GM19438 (cell line): ENCODE results near the gene LAMA5.

ENCODE experiments used
- ATAC-seq: cut with Tn5 transposase; IDR thresholded peaks from one replicate; pipeline ENCODE4 v1.9.1; 2021; ENCODE audit warnings: low read depth; ENCODE audit not compliant: unreplicated experiment

Gene LAMA5

DNA sequence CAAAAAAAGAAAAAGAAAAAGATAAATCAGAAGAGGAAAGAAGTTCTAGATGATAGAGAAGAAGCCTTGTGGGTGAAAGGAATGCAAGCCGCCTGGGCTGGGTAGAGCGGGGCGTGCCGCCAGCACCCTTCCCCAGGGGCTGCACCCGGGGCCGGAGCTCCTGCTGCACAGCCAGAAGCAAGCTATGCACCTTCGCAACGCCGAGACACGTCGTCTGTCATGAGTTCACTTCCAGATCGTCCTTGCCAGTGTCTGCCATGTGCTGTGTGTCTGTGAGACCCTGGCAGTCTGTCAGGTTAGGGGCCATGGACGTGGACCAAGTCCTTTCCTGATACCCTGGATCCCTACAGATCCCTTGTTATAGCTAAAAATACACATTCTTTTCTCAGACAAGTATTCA, 89.9 kb downstream of the LAMA5 start:
- ATAC-seq: no peak

DNA sequence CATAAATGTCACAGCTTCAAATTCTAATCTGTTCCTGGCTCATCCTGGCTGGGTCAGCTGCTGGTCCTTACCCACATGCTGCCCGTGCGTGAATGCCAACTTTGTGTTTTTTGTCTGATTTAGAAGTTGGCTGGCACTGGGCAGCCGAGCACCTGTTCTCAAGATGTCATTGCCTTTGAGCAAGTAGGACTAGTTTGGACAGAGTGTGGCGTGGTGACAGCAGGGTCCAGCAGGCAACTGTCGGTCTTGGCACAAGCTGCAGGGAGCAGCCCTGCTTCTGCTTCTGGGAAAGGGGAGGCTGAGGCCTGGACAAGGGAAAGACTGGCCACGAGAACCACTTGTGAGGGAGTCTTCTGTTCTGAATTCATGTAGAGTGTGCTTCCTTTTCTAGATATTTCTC, 90.7 kb downstream of the LAMA5 start:
- ATAC-seq: no peak

DNA sequence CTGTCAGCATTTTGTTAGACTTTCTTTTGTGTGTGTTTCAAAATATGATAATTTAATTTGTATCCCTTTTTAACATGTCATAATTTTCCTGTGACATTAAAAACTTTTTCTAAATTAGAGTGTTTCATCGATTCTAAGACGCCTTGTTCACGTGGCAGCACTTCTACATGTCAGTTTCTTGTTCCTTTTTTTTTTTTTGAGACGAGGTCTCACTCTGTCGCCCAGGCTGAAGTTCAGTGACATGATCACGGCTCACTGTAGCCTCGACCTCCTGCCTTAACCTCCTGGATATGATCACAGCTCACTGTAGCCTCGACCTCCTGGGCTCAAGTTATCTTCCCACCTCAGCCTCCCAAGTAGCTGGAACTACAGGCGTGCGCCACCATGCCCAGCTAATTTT, 91.9 kb downstream of the LAMA5 start:
- no peak for ATAC-seq

DNA sequence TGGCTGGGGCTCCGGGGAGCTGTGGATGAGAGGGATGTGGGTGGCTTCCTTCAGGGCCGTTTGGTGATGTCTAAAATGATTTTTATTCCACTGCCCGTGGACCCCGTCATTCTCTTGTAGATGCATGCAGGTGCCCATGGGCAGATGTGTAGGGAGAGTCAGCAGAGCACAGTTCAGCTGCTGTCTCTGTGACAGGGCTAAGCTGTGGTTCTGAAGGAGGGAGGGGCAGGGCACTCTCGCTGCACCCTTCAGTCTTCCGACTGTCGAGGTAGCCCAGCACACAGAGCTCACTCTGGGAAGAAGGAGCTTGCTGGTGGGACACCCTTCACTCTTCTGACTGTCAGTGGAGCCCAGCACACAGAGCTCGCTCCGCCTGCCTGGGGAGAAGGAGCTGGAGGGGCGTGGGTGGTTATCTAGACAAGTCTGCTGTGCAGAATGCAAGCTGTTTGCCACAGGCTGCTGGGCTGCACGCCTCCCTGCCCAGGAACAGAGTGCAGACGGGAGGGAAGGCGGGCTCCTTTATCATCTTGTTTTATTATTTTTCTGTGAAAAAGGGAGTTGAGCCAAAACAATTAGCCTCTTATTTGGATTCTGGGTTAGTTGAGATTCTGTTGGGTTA, 92.7 kb downstream of the LAMA5 start:
- ATAC-seq: no peak

DNA sequence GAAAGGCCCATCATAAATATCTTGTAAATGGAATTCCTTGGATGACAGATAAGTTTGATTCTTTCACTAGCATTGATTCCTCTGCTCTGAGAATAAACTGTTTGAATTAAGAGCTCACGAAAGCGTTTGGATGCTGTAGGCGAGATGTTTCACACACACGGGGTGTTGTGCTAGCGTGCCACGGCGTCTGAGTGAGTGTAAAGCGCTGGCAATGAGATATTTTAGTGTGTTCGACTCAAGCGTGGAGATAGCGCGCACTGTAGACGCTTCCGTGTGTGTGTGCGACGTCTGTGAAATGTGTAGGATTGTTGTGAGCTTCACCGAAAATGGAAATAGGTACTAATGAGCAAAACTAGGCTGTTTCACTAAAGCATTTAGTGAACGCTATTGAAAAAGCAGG, 93.7 kb downstream of the LAMA5 start:
- ATAC-seq: no peak

DNA sequence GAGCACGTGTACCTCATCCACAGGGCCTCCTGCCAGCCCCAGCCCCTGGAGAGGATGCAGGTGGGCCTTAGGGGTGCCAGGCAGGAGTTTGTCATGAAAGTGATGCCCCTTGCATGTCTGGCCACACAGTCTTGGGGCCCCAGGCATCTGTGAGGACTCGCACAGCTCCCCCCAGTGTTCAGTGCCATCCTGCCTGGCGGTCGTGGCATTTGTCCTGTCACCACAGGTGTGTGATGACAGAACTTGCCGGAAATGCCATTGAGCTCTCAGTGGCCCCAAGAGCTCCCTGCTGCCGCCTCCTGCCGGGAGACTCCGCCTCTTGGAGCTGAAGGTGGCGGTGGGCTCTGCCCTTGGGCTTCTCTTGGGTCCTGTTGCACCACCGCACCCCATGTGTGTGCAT, 94.9 kb downstream of the LAMA5 start:
- no peak for ATAC-seq

DNA sequence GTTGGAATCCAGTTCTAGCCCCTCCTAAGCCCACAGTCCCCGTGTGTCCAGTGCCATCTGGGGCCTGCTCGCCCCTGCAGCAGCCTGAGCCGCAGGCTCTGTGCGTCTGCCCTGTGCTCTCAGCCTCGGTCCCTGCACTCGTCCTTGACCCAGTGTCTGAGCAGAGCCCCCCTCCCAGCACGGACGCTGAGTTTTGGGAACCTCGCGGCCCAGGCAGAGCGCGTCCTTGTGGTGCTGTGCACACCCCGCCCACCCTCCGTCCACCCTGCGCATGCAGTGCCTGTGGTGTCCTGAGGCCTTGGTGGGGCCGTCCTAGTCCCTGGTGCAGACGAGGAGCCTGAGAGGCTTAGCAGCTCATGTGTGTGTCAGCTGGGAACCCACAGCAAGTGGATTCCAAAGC, 97.2 kb downstream of the LAMA5 start:
- no peak for ATAC-seq

DNA sequence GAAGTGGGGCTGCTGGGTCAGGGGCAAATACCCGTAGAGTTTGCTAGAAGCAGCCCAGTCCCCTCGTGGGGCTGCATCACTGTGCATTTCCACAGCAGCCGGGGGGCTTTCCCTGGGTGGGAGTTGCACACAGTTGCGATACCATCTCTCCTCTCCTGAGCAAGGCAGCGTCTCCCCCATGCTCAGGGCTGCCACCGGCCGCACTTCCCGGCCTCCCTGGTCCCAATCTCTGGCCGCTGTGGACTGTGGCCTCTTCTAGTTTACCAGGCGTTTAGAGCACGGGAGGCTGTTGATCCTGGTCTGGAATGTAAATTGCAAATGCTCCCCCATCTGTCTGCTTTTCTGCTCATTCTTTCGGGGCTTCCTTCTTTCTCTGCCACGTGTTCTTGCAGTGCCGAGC, 97.7 kb downstream of the LAMA5 start:
- ATAC-seq: no peak

DNA sequence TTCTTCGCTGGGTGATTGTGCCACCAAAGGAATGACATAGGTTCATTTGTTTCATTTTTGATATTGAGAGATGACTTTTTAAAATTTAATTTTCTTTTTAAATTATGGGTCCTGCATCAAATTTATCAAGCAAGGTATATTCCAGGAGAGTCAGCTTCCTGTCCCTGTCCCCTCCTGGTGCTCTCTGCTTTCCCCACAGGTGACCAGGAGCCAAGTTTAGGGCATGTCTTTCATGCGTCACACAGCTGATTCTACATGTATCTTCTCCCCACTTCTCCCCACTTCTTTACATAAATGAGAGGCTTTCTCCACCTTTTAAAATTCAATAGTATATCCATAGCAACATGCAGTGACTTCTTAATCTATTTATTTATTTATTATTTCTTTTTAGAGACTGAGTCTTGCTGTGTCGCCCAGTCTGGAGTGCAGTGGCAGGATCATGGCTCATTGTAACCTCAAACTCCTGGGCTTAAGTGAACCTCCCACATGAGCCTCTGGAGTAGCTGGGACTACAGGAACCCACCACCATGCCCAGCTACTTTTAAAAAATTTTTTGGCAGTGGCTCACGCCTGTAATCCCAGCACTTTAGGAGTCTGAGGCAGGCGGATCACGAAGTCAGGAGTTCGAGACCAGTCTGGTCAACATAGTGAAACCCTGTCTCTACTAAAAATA, 98.7 kb downstream of the LAMA5 start:
- no peak for ATAC-seq

DNA sequence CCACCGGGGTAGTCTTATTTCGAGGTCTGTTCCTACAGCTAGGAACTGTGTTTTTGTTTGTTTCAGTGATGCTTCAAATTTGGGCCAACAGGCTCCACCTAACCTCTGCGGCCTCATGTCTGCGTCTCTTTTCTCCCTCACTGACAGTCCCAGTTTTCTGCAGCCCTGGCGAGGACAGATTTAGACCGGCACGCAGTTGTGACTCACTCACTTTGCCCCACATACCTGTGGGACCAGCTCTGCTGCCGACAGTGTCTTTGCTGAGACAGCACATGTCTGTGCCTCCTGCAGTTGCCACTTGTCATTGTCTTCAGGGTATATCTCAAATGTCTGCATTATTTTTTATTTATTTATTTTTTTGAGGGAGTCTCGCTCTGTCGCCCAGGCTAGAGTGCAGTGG, 99.6 kb downstream of the LAMA5 start:
- ATAC-seq: no peak

DNA sequence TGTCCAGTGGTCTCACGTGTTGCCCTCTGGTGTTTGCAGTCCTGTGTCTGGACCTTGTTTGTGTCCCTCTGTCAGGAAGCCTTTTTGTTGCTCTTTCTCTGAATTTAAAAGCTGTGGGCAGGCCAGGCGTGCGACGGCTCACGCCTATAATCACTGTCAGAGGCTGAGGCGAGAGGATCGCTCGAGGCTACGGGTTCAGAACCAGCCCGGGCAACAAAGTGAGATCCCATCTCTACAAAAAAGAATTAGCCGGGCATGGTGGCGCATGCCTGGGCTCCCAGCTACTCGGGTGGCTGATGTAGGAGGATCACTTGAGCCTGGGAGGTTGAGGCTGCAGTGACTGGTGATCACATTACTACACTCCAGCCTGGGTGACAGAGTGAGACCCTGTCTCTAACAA, 100.3 kb downstream of the LAMA5 start:
- no peak for ATAC-seq

DNA sequence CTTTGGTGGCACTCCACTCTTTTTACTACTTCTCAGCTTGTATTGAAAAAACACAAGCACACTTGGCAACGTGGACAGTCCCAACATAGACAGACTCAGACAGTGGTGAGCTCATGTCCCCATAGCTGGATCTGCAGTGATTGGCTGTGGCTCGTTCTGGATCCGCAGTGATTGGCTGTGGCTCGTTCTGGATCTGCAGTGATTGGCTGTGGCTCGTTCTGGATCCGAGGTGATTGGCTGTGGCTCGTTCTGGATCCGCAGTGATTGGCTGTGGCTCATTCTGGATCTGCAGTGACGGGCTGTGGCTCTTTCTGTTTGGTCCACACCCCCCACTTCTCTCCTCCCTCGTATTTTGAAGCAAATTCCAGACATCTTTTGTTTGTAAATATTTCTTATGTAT, 100.8 kb downstream of the LAMA5 start:
- ATAC-seq: no peak

DNA sequence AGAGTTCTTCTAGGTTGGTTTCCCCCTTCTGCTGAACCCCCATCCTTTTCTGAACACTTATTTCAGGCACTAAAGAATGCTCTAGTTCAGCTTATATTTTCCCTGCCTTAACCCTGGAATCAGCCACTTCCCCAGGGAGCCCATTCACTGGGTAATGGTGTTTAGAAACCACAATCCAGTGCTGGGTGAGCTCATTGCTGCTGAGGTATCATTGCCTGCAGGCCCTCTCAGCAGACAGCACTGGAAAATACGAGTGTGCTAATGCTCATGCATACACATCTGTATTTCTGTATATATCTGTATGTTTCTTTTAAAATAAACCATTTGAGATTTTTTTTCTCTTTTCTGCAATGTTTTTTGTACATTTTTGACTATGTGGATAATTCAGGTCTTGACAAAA, 101.7 kb downstream of the LAMA5 start:
- ATAC-seq: no peak

DNA sequence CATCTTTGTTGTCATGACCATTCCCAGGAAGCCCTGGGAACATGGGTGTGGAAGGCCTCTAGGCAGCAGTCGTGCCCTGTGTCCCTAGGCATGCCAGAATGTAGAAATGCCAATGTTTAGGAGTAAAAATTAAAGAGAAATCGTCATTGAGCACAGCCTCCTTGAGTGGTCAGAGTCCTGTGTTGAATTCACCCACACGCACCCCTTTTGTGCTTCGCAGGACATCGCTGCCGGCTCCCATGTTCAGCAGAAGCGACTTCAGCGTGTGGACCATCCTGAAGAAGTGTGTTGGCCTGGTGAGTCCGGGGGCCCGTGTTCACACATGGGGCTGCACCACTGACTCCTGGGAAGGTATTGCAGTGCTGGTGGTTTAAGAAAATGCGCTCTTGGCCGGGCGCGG, 103.7 kb downstream of the LAMA5 start:
- ATAC-seq: no peak

DNA sequence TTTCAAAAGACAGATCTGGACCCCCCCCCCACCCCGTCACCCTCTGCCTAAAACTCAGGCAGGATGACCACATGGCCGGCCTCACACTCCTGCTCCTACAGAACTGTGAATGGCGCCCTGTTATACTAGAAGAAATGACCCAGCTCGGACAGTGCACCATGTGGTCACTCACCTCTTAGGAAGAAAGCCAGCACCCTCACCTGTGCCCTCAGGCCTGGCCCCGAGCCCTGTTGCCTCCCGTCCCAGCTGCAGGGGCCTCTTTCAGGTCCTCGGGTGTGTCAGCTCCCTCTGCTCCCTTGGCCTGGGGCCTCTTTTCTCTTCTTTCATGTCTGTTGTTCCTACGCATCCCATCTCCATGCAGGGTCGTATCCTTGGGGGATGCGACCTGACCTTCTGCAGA, 105.0 kb downstream of the LAMA5 start:
- ATAC-seq: no peak

DNA sequence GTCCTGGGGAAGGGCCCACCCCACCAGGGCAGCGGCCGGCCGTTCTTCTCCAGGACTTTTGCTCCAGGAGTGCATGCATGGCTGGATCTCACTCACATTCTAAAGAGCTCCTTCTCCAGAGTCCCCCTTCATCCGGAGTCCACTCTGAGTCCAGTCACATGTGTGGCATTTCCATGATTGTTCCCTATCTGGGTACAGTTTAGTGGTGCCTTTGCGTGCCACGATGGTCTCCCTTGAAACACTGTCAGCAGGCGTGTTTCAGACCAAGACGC, 107.9 kb downstream of the LAMA5 start:
- no peak for ATAC-seq
